ENCODE data around the gene AFTPH. TPM values are rescaled to one million over a fixed set of nuclear protein-coding genes. Genes with fewer than 3 reads are reported as not detected.

Gene AFTPH
- total RNA-seq, 2 donors from 2014 or later, result 32.0 to 52.9 TPM

- ATAC-seq (no peak), DNase-seq (no peak)
- H3K4me1 ChIP-seq, result peaks cover 6% of the 10 kb centered on the region
- intact Hi-C loops (cut with DNase I), result no loop called here
- WGBS, 2 donors, result 72 to 92% methylated on average over 2 to 6 of the region's 6 CpGs
- TF ChIP-seq CTCF (IDR thresholded peaks at IDR 0.05) (no peak), POLR2A (IDR thresholded peaks at IDR 0.05) (no peak)
- no peaks in the 10 kb centered on the region for H3K9me3 ChIP-seq
- no peaks in the 10 kb centered on the region for H3K36me3 ChIP-seq (replicated peaks in 1 of 2; ENCODE audit: insufficient read depth in 1 of 2, low read depth in 2 of 2)
- H3K27ac ChIP-seq, result no peak overlapping the region
- H3K27me3 ChIP-seq, result no peaks in the 10 kb centered on the region
- no peak overlapping the region for H3K4me3 ChIP-seq
These were observed 93.6 kb downstream of the AFTPH start for GRCh38 chr2:64617631-64618151.

- no peaks in the 10 kb centered on the region for H3K9me3 ChIP-seq
- WGBS, 2 donors, result 47% methylated on average over 4 of the region's 4 CpGs
- H3K27me3 ChIP-seq, result no peaks in the 10 kb centered on the region
- H3K4me3 ChIP-seq, result no peak overlapping the region
- TF ChIP-seq CTCF (IDR thresholded peaks at IDR 0.05) (no peak), POLR2A (IDR thresholded peaks at IDR 0.05) (no peak)
- peaks cover 6% of the 10 kb centered on the region for H3K4me1 ChIP-seq
- DNase-seq, result no peak
- no peaks in the 10 kb centered on the region for H3K36me3 ChIP-seq (replicated peaks in 1 of 2; ENCODE audit: insufficient read depth in 1 of 2, low read depth in 2 of 2)
- H3K27ac ChIP-seq, result no peak overlapping the region
- no peak for ATAC-seq
- intact Hi-C loops (cut with DNase I), result no loop called here
These were observed 96.5 kb downstream of the AFTPH start for GRCh38 chr2:64620661-64621060.

- Histone ChIP-seq H3K4me1 (no peaks in the 10 kb centered on the region), H3K27ac (no peak overlapping the region), H3K4me3 (no peak overlapping the region), H3K27me3 (no peaks in the 10 kb centered on the region), H3K9me3 (no peaks in the 10 kb centered on the region), H3K36me3 (replicated peaks in 1 of 2; ENCODE audit: insufficient read depth in 1 of 2, low read depth in 2 of 2) (no peaks in the 10 kb centered on the region)
- WGBS, 2 donors, result 95% methylated on average over 10 to 13 of the region's 13 CpGs
- no peak for TF ChIP-seq CTCF (IDR thresholded peaks at IDR 0.05)
- no peak for TF ChIP-seq POLR2A (IDR thresholded peaks at IDR 0.05)
- intact Hi-C loops (cut with DNase I), result no loop called here
- ATAC-seq (no peak), DNase-seq (no peak)
These were observed 98.5 kb downstream of the AFTPH start for GRCh38 chr2:64622443-64623241.

GRCh38 chr2:64623242-64623850, 99.2 kb downstream of the AFTPH start:
- ATAC-seq, result no peak
- intact Hi-C loops (cut with DNase I), result no loop called here

More at GRCh38 chr2:64623242-64623850, 99.2 kb downstream of the AFTPH start:
- no peaks in the 10 kb centered on the region for H3K4me1 ChIP-seq
- H3K27me3 ChIP-seq, result no peaks in the 10 kb centered on the region
- H3K9me3 ChIP-seq, result no peaks in the 10 kb centered on the region
- H3K27ac ChIP-seq, result no peak overlapping the region
- TF ChIP-seq POLR2A (IDR thresholded peaks at IDR 0.05) (no peak), CTCF (IDR thresholded peaks at IDR 0.05) (no peak)
- H3K36me3 ChIP-seq (replicated peaks in 1 of 2; ENCODE audit: insufficient read depth in 1 of 2, low read depth in 2 of 2), result no peaks in the 10 kb centered on the region
- no peak overlapping the region for H3K4me3 ChIP-seq
- peak in 1 of 4 donors; percentile 3 for DNase-seq
- 80 to 81% methylated on average over 13 of the region's 13 CpGs for WGBS, 2 donors

All from body of pancreas (tissue), 4 donors.